HepG2 (cell line): ENCODE results near the gene METAP1D. TPM values are rescaled to one million over a fixed set of nuclear protein-coding genes. Genes with fewer than 3 reads are reported as not detected.

Experiments
- ATRX ChIP-seq: sonication (generic); formaldehyde crosslinking; IDR thresholded peaks from 2 replicates; pipeline ENCODE4 v1.4.0; 2020; ENCODE audit warnings: missing genetic modification reagents, borderline replicate concordance
- CENPT ChIP-seq: sonication (generic); formaldehyde crosslinking; IDR thresholded peaks from 2 replicates; pipeline ENCODE4 v1.8.0; 2022; ENCODE audit warnings: low read depth, mild to moderate bottlenecking, moderate library complexity, missing genetic modification reagents
- CREBL2 ChIP-seq: sonication (generic); formaldehyde crosslinking; IDR thresholded peaks from 2 replicates; pipeline ENCODE4 v1.8.1; 2023; ENCODE audit warnings: missing genetic modification reagents, mild to moderate bottlenecking, borderline replicate concordance
- DR1 ChIP-seq: sonication (generic); formaldehyde crosslinking; IDR thresholded peaks from 2 replicates; pipeline ENCODE4 v1.8.0; 2021; ENCODE audit warnings: mild to moderate bottlenecking, missing genetic modification reagents, inconsistent platforms
- ELF3 ChIP-seq: IDR thresholded peaks from 2 replicates; pipeline ENCODE4 v1.6.1; 2016; ENCODE audit warnings: missing genetic modification reagents, missing compliant biosample characterization
- LBX2 ChIP-seq: sonication (generic); formaldehyde crosslinking; IDR thresholded peaks from 2 replicates; pipeline ENCODE4 v1.5.0; 2020; ENCODE audit warnings: missing genetic modification reagents, mild to moderate bottlenecking, borderline replicate concordance
- NONO ChIP-seq, 2 experiments: fragments of 450-650 bp in 1 of 2; sonication (generic) in 1 of 2; formaldehyde crosslinking in 1 of 2; IDR thresholded peaks in 1 of 2; conservative IDR thresholded peaks in 1 of 2; 2 replicates each; pipeline versions ENCODE4 v1.6.1 to v1.8.0; 2017 to 2022; ENCODE audit warnings: mild to moderate bottlenecking in 1 of 2, missing genetic modification reagents in 1 of 2, moderate library complexity in 1 of 2
- NR1H2 ChIP-seq: sonication (generic); formaldehyde crosslinking; IDR thresholded peaks from 2 replicates; pipeline ENCODE4 v1.8.1; 2022; ENCODE audit warnings: low read depth, missing genetic modification reagents, borderline replicate concordance
- PAX8 ChIP-seq: sonication (generic); formaldehyde crosslinking; IDR thresholded peaks from 2 replicates; pipeline ENCODE4 v1.8.0; 2022; ENCODE audit warnings: mild to moderate bottlenecking, missing genetic modification reagents, borderline replicate concordance
- PCBP1 ChIP-seq: fragments of 200-400 bp; formaldehyde crosslinking; IDR thresholded peaks from 2 replicates; pipeline ENCODE4 v1.6.1; 2017; ENCODE audit warnings: mild to moderate bottlenecking, low read depth, low read length, borderline replicate concordance
- PREB ChIP-seq: sonication (generic); formaldehyde crosslinking; IDR thresholded peaks from 2 replicates; pipeline ENCODE4 v1.4.0; 2020; ENCODE audit warnings: missing genetic modification reagents
- REXO4 ChIP-seq: sonication (generic); formaldehyde crosslinking; IDR thresholded peaks from 2 replicates; pipeline ENCODE4 v1.8.0; 2022; ENCODE audit warnings: missing genetic modification reagents, mild to moderate bottlenecking, borderline replicate concordance
- RORA ChIP-seq: sonication (generic); formaldehyde crosslinking; IDR thresholded peaks from 2 replicates; pipeline ENCODE4 v1.5.0; 2020; ENCODE audit warnings: mild to moderate bottlenecking, missing genetic modification reagents, moderate library complexity
- SETDB1 ChIP-seq: sonication (generic); formaldehyde crosslinking; IDR thresholded peaks from 2 replicates; pipeline ENCODE4 v1.5.1; 2020; ENCODE audit warnings: missing genetic modification reagents, mild to moderate bottlenecking, borderline replicate concordance
- SNAPC5 ChIP-seq: sonication (generic); formaldehyde crosslinking; IDR thresholded peaks from 2 replicates; pipeline ENCODE4 v1.8.1; 2023; ENCODE audit warnings: mild to moderate bottlenecking, missing genetic modification reagents, borderline replicate concordance
- SRSF9 ChIP-seq: fragments of 200-400 bp; formaldehyde crosslinking; IDR thresholded peaks from 2 replicates; pipeline ENCODE4 v1.6.1; 2018; ENCODE audit warnings: borderline replicate concordance, mild to moderate bottlenecking, low read depth, low read length; ENCODE audit not compliant: insufficient read depth, poor library complexity, severe bottlenecking
- SSRP1 ChIP-seq: IDR thresholded peaks from 2 replicates; pipeline ENCODE4 v1.6.1; 2016; ENCODE audit warnings: control low read depth
- TMF1 ChIP-seq: sonication (generic); formaldehyde crosslinking; IDR thresholded peaks from 2 replicates; pipeline ENCODE4 v1.8.1; 2022; ENCODE audit warnings: low read depth, missing genetic modification reagents
- U2AF1 ChIP-seq: fragments of 200-400 bp; formaldehyde crosslinking; optimal IDR thresholded peaks from 2 replicates; pipeline ENCODE3; 2017; ENCODE audit warnings: mild to moderate bottlenecking, low read depth, low read length
- ZFP62 ChIP-seq: sonication (generic); formaldehyde crosslinking; IDR thresholded peaks from 2 replicates; pipeline ENCODE4 v1.4.0; 2020; ENCODE audit warnings: missing genetic modification reagents
- ZNF224 ChIP-seq: sonication (generic); formaldehyde crosslinking; IDR thresholded peaks from 2 replicates; pipeline ENCODE4 v1.5.0; 2020; ENCODE audit warnings: mild to moderate bottlenecking, missing genetic modification reagents
- ZNF557 ChIP-seq: sonication (generic); formaldehyde crosslinking; IDR thresholded peaks from 2 replicates; pipeline ENCODE4 v1.4.0; 2020; ENCODE audit warnings: missing genetic modification reagents
- ZNF615 ChIP-seq: sonication (generic); formaldehyde crosslinking; IDR thresholded peaks from 2 replicates; pipeline ENCODE4 v1.5.0; 2020; ENCODE audit warnings: mild to moderate bottlenecking, missing genetic modification reagents, borderline replicate concordance
- ZXDC ChIP-seq: sonication (generic); formaldehyde crosslinking; IDR thresholded peaks from 2 replicates; pipeline ENCODE4 v1.5.0; 2020; ENCODE audit warnings: mild to moderate bottlenecking, missing genetic modification reagents
- polyA plus RNA-seq, 8 experiments: library from polyadenylated mRNA; depleted of rRNA in 3 of 8; stranded (reverse) in 7 of 8; unstranded in 1 of 8; fragments of >200 nt; fragmentation: Illumina TruSeq in 4 of 8; extraction: Trizol in 4 of 8; gene quantifications; 2 replicates each; pipeline versions ENCODE4 v1.2.1 to v1.2.3, GENCODE V29; 2011 to 2016; ENCODE audit warnings: low read depth in 4 of 8, missing spikeins in 1 of 8, mixed read lengths in 1 of 8; ENCODE audit not compliant: insufficient read depth in 1 of 8
- total RNA-seq, 5 experiments: library from RNA; depleted of rRNA; stranded (reverse); fragments of >200 nt; fragmentation: Illumina TruSeq; extraction: Trizol; gene quantifications; 2 replicates each; pipeline ENCODE4 v1.2.3, GENCODE V29; 2016; ENCODE audit warnings: low read depth in 1 of 5

Gene METAP1D
- total and polyA plus RNA-seq, 2 of the 13 experiments (the other 11 are each of a cell fraction or from before 2014, with no cell fraction given): 14.7 to 21.6 TPM

GRCh38 chr2:172052000-172052983, 52.5 kb downstream of the METAP1D start (continued):
- TF ChIP-seq SRSF9 (no peak), ZNF224 (CRISPR knock-in tag) (no peak), ZXDC (CRISPR knock-in tag) (no peak), ELF3 (peak; percentile 97), ATRX (CRISPR knock-in tag) (no peak), TMF1 (CRISPR knock-in tag) (no peak), PREB (CRISPR knock-in tag) (no peak), DR1 (CRISPR knock-in tag) (no peak), PAX8 (CRISPR knock-in tag) (no peak), U2AF1 (no peak), CENPT (CRISPR knock-in tag) (no peak), LBX2 (CRISPR knock-in tag) (no peak), PCBP1 (no peak), NONO (IDR thresholded peaks at IDR 0.05) (no peak), NONO (CRISPR knock-in tag; conservative IDR thresholded peaks at IDR 0.05) (peak; percentile 74; the same call in 1 of the 2 replicates), SNAPC5 (CRISPR knock-in tag) (no peak), REXO4 (CRISPR knock-in tag) (no peak), ZNF615 (CRISPR knock-in tag) (no peak), CREBL2 (CRISPR knock-in tag) (no peak), RORA (no peak), ZNF557 (CRISPR knock-in tag) (0 out of 2 replicates have a peak, but pooled peaks have one; percentile 60), SETDB1 (CRISPR knock-in tag) (no peak), ZFP62 (CRISPR knock-in tag) (no peak), SSRP1 (CRISPR knock-in tag) (no peak; the same call in 1 of the 2 replicates), NR1H2 (CRISPR knock-in tag) (no peak)
